Measurements from ENCODE around the gene SLC2A9.
"Not testable (repeated sequence)": the region's sequence is repeated elsewhere in the genome, so short reads cannot be mapped to it uniquely, and the experiment has no call there.

Gene SLC2A9

DNA sequence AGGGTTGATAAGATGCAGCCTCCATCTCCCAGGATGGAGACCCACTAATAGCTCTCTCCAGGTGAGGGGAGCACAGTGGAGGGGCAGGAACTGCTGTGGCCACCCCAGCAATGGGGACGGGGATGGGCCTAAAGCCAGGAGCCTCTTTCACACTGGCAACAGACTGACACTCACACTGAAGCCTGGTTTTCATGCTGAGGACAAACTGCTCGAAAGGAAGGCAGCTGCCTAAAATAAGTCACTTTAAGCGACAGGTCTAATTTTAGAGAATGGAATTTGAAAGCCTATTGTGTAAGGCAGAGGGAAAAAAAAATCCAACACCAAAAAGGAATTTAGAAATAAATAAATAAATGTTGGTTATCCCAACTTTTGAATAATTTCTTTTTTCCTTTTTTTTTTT lies 104.4 kb downstream of the SLC2A9 start:
- H3K27me3 Mint-ChIP-seq, result no peaks in the 10 kb centered on the region
- no peak for ATAC-seq (replicated peaks; ENCODE audit: extremely low read depth, poor library complexity, severe bottlenecking)
- no peaks in the 10 kb centered on the region for H3K36me3 Mint-ChIP-seq (ENCODE audit: insufficient read depth)
- DNase-seq (ENCODE audit: low spot score in 2 of 2), result no peak
- H3K4me3 Mint-ChIP-seq, result no peak overlapping the region
- no peaks in the 10 kb centered on the region for H3K4me1 Mint-ChIP-seq
- H3K27ac Mint-ChIP-seq (ENCODE audit: low read depth), result no peak overlapping the region
- H3K9me3 Mint-ChIP-seq, result no peaks in the 10 kb centered on the region

DNA sequence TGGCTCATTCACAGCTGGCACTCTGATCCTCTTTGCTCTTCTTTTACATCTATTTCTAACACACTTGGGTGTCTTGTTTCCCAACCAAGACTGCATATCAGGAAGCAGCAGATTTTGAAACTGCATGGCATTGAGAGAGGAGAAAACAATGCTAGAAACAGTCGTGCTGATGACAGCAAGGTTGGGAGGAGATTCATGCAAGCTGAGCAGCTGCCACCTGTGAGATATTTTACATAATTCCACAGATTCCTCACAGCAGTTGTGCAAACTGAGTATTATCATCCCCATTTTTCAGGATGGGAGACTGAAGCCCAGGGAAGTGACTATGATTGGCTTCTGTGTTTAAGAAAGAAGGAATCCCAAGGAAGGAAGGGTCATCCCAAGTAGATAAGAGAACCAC lies 105.0 kb downstream of the SLC2A9 start:
- no peak overlapping the region for H3K27ac Mint-ChIP-seq (ENCODE audit: low read depth)
- ATAC-seq (replicated peaks; ENCODE audit: extremely low read depth, poor library complexity, severe bottlenecking) (no peak), DNase-seq (ENCODE audit: low spot score in 2 of 2) (no peak)
- no peaks in the 10 kb centered on the region for H3K27me3 Mint-ChIP-seq
- H3K36me3 Mint-ChIP-seq (ENCODE audit: insufficient read depth), result no peaks in the 10 kb centered on the region
- no peak overlapping the region for H3K4me3 Mint-ChIP-seq
- H3K9me3 Mint-ChIP-seq, result no peaks in the 10 kb centered on the region
- no peaks in the 10 kb centered on the region for H3K4me1 Mint-ChIP-seq

DNA sequence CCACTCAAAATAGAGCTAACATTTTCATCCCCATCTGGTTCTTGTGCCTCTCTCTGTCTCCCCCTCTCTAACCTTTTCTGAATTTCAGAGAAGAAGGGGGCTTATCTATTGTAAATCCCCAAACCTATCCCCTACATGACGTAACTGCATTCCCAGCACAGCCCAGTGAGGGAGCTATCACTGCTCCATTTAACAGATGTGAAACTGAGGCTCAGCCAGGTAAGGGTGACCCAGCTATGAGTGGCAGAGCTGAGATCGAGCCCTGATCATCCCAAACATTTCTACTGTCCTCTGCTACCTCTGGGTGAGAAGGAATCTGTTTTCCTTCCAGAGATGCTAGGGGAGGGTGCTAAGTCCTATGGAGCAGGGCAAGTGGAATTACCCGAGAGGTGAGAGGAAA lies 107.5 kb downstream of the SLC2A9 start:
- H3K27ac Mint-ChIP-seq (ENCODE audit: low read depth), result no peak overlapping the region
- H3K9me3 Mint-ChIP-seq, result no peaks in the 10 kb centered on the region
- no peaks in the 10 kb centered on the region for H3K27me3 Mint-ChIP-seq
- DNase-seq (ENCODE audit: low spot score in 2 of 2) (no peak), ATAC-seq (replicated peaks; ENCODE audit: extremely low read depth, poor library complexity, severe bottlenecking) (no peak)
- H3K4me1 Mint-ChIP-seq, result no peaks in the 10 kb centered on the region
- no peaks in the 10 kb centered on the region for H3K36me3 Mint-ChIP-seq (ENCODE audit: insufficient read depth)
- H3K4me3 Mint-ChIP-seq, result no peak overlapping the region

DNA sequence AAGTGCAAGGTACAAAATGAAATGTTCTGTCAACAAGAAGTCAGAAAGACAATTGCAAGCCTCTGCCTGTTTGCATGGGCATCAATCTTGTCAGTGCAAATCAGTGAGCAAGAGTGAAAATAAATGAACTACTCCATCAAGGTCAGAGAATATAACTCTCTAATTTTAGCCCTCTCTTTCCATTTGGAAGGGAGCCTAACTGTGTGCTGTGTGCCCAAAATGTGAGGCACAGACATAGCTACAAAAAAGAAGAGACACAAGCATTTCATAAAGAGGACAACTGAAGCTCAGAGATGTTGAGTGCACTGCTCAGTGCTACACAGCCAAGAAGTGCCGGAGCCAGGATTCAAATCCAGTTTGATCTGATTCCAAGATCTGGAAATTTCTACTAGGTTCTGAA lies 114.3 kb downstream of the SLC2A9 start:
- DNase-seq (ENCODE audit: low spot score in 2 of 2), result no peak
- no peaks in the 10 kb centered on the region for H3K36me3 Mint-ChIP-seq (ENCODE audit: insufficient read depth)
- no peak overlapping the region for H3K27ac Mint-ChIP-seq (ENCODE audit: low read depth)
- H3K27me3 Mint-ChIP-seq, result peaks cover 24% of the 10 kb centered on the region
- H3K4me1 Mint-ChIP-seq, result no peaks in the 10 kb centered on the region
- no peak for ATAC-seq (replicated peaks; ENCODE audit: extremely low read depth, poor library complexity, severe bottlenecking)
- H3K4me3 Mint-ChIP-seq, result no peak overlapping the region
- H3K9me3 Mint-ChIP-seq, result no peaks in the 10 kb centered on the region

DNA sequence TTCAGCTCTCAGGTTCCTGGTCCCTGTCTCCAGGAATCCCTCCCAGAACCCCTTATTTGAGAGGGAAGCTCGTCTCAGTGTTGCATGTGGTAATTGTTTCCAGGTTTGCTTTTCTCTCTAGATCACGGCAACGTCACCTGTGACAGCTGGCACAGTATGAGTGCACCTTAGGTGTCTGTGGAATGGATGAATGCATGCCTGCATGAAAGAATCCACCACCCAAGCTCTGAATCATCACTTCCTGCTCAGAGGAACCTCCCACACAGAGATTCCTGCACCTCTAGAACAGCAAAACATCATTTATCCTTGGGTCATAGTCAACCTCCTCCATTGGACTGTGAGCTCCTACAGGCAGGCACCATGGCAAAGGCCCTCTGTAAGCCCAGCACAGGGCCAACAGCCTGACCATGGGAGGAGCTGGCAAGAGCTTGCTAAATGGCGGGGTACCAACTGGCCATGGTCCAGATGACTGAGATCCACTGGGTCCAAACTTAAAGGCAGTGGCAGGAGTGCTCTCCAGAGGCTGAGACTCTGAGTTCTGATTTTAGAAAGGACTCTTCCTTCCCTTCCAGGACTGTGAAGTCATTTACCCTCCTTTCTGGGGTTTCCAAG lies 116.2 kb downstream of the SLC2A9 start:
- no peak overlapping the region for H3K27ac Mint-ChIP-seq (ENCODE audit: low read depth)
- DNase-seq (ENCODE audit: low spot score in 2 of 2), result no peak

DNA sequence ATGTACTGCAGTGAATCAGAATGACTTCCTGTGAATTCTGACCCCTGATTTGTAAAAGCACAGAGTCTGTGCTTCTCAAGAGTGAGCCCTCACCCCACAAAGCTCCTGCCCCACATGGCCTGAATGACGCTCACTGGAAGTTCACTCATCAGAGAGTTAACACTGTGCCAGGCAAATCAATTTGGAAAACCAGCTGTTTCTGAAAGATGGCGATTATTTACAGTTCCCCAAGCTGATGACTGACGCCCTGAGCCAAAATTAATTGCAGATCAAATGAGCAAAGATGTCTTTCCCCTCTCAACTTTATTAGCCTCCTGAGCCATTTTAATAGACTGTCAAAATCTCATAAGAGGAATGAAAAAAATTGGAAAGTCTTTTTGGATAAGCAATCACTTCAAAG lies 118.0 kb downstream of the SLC2A9 start:
- no peak overlapping the region for H3K4me3 Mint-ChIP-seq
- DNase-seq (ENCODE audit: low spot score in 2 of 2) (no peak), ATAC-seq (replicated peaks; ENCODE audit: extremely low read depth, poor library complexity, severe bottlenecking) (no peak)
- H3K9me3 Mint-ChIP-seq, result no peaks in the 10 kb centered on the region
- no peak overlapping the region for H3K27ac Mint-ChIP-seq (ENCODE audit: low read depth)
- H3K27me3 Mint-ChIP-seq, result peaks cover 47% of the 10 kb centered on the region
- H3K4me1 Mint-ChIP-seq, result no peaks in the 10 kb centered on the region
- H3K36me3 Mint-ChIP-seq (ENCODE audit: insufficient read depth), result no peaks in the 10 kb centered on the region

More for the DNA sequence above, 116.2 kb downstream of the SLC2A9 start:
- Mint-ChIP-seq H3K4me3 (no peak overlapping the region), H3K36me3 (ENCODE audit: insufficient read depth) (no peaks in the 10 kb centered on the region), H3K4me1 (no peaks in the 10 kb centered on the region), H3K27me3 (peaks cover 29% of the 10 kb centered on the region), H3K9me3 (no peaks in the 10 kb centered on the region)
- no peak for ATAC-seq (replicated peaks; ENCODE audit: extremely low read depth, poor library complexity, severe bottlenecking)

DNA sequence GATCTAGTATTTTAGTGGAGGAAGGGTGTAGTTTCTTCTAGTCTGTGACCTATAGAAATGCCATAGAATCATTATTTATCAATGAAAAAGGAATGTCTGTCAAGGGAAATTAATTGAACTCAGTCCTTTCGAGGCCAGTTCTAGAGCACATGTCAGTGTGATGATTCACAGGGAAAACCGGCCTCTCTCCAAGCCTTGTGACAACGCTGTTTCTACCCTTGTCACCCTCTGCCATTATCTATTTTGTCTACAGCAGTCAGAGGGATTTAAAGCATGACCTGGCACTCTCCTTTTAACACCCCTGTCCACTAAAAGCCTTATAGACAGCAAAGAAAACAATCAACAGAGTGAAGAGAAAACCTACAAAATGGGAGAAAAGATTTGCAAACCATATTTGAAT lies 120.0 kb downstream of the SLC2A9 start:
- no peaks in the 10 kb centered on the region for H3K4me1 Mint-ChIP-seq
- ATAC-seq (replicated peaks; ENCODE audit: extremely low read depth, poor library complexity, severe bottlenecking), result no peak

DNA sequence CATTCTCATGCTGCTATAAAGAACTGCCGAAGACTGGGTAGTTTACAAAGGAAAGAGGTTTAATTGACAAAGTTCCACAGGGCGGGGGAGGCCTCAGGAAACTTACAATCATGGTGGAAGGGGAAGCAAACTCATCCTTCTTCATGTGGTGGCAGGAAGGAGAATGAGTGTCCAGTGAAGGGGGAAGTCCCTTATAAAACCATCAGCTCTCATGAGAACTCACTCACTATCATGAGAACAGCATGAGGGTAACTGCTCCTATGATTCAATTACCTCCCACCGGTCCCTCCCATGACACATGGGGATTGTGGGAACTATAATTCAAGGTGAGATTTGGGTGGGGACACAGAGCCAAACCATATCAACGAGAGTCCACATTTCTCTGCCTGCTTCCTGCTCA lies 120.7 kb downstream of the SLC2A9 start:
- ATAC-seq (replicated peaks; ENCODE audit: extremely low read depth, poor library complexity, severe bottlenecking); H3K4me3 Mint-ChIP-seq; H3K4me1 Mint-ChIP-seq; DNase-seq (ENCODE audit: low spot score in 2 of 2); H3K36me3 Mint-ChIP-seq (ENCODE audit: insufficient read depth); H3K27ac Mint-ChIP-seq (ENCODE audit: low read depth); H3K9me3 Mint-ChIP-seq: not testable (repeated sequence)
- H3K27me3 Mint-ChIP-seq, result peaks cover 54% of the 10 kb centered on the region

More for the DNA sequence above, 120.0 kb downstream of the SLC2A9 start:
- H3K4me3 Mint-ChIP-seq, result no peak overlapping the region
- H3K9me3 Mint-ChIP-seq, result no peaks in the 10 kb centered on the region
- peaks cover 54% of the 10 kb centered on the region for H3K27me3 Mint-ChIP-seq
- no peak overlapping the region for H3K27ac Mint-ChIP-seq (ENCODE audit: low read depth)
- no peaks in the 10 kb centered on the region for H3K36me3 Mint-ChIP-seq (ENCODE audit: insufficient read depth)
- no peak for DNase-seq (ENCODE audit: low spot score in 2 of 2)

DNA sequence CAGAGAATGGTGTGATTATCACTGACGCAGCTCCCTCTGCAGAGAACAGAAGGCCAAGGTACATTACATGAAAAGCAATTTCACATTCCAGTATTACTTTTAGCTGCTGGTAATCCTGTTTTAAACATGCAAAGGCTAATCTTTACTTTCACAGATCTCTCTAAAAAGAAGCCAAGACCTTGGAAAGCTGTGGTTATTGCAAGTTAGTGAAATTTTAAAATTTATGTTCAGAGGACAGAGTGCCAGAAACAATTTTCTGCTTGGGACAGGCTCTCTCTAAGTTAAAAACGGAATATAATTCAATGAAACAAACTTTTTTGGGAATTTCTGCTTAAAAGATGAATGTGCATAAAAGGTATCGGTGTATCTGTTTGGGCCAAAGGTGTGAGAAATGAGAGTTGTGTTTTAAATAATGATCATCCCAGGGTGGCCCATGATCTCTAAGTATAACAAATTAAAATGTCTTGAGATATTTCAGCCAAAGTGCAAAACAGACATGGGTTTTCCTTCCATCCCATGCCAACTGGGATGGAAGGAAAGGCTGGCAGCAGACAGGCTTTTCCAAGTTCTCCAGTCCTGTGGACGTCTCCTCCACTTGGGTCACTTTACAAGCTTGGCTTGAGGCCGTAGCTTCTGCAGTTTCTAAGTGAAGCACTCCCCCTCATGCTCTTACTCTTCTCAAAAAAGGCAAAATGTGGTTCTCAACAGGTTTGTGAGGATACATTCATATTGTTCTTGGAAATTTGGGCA lies 121.8 kb downstream of the SLC2A9 start:
- H3K27ac Mint-ChIP-seq (ENCODE audit: low read depth), result no peak overlapping the region
- H3K4me1 Mint-ChIP-seq, result no peaks in the 10 kb centered on the region
- DNase-seq (ENCODE audit: low spot score in 2 of 2) (no peak), ATAC-seq (replicated peaks; ENCODE audit: extremely low read depth, poor library complexity, severe bottlenecking) (no peak)
- no peak overlapping the region for H3K4me3 Mint-ChIP-seq
- no peaks in the 10 kb centered on the region for H3K36me3 Mint-ChIP-seq (ENCODE audit: insufficient read depth)
- no peaks in the 10 kb centered on the region for H3K9me3 Mint-ChIP-seq
- peaks cover 48% of the 10 kb centered on the region for H3K27me3 Mint-ChIP-seq

DNA sequence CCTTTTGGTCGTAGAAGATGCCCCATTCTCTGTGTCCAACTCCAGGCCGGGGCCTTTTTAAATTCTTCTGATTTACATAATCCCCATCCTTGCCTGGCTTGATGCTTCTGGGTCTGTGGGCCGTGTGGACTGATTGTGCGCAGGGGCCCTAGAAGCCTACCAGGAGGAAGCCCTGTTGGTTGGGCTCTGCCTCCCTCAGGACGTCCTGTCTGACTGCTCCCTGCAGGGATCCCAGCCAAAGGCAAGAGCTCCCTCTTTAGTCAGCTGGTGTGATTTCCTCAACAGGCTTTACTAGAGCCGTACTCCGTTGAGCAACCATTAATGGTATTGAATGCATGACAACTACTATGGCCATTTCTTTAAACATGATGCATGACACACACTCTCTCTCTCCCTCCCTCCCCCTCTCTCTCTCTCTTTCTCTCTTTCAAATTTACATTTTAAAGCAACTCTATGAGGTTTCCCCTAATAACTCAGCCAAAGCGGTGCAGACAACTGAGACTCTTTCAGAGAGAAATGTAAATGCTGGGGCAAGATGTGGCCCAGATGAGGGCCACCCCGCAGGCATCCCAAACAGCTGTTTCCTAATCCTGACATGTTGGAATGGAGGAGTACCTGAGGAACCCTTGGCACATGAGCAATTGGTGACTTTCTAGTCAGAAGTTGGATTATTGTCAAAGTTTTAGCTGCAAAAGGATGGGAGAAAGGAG lies 122.5 kb downstream of the SLC2A9 start:
- Mint-ChIP-seq H3K36me3 (ENCODE audit: insufficient read depth) (no peaks in the 10 kb centered on the region), H3K9me3 (no peaks in the 10 kb centered on the region), H3K27me3 (peaks cover 45% of the 10 kb centered on the region), H3K4me1 (no peaks in the 10 kb centered on the region), H3K4me3 (no peak overlapping the region), H3K27ac (ENCODE audit: low read depth) (no peak overlapping the region)
- ATAC-seq (replicated peaks; ENCODE audit: extremely low read depth, poor library complexity, severe bottlenecking) (no peak), DNase-seq (ENCODE audit: low spot score in 2 of 2) (no peak)

DNA sequence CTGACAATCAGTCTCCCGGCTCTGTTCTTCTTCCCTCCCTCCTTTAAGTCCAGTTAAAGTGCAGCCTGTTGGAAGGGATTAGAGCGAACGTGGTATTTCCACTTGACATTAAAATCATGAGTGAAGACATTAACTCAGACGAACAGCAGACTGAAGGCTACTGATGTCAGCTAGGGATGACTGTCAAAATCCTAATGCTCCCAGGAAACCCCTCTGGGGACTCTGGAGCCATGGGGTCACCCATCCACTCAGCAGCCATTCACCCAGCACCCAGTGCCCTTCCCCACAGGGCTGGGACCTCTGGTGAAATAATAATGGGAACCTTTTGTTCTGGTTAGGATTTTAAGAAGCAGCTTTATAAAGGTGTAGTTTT lies 126.0 kb downstream of the SLC2A9 start:
- H3K27me3 Mint-ChIP-seq, result peaks cover 38% of the 10 kb centered on the region
- H3K4me1 Mint-ChIP-seq, result no peaks in the 10 kb centered on the region
- H3K4me3 Mint-ChIP-seq, result no peak overlapping the region
- DNase-seq (ENCODE audit: low spot score in 2 of 2) (no peak), ATAC-seq (replicated peaks; ENCODE audit: extremely low read depth, poor library complexity, severe bottlenecking) (no peak)
- no peaks in the 10 kb centered on the region for H3K36me3 Mint-ChIP-seq (ENCODE audit: insufficient read depth)
- H3K9me3 Mint-ChIP-seq, result no peaks in the 10 kb centered on the region
- H3K27ac Mint-ChIP-seq (ENCODE audit: low read depth), result no peak overlapping the region

DNA sequence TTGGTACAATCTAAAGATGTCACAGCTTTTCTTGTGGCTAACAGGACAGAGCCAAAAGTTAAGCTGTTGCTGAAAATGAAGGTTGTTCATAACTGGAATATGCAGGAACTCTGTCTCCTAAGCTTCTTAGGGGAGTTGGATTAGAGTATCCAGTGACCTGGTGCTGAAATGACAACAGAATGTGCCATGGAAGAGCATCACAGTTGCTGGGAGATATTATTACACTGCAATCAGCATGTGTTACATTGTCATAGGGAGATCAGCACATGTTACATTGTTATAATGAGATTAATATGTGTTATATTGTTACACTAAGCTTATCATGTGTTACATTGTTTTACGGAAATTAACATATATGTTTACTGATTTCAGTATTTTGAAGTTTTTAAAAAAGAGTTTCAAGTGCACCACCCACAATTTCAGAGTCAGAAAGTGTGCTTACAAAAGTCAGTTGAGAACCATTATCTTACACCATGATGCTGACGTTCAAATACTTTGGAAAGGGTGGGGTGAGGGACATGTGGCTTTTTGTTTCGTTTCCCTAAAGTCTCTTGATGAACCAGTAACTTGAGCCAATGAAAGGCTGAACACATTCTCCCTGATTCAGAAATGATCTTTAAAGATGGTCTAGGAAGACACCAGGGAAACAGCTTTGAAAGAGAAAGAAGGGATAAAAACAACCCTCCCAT lies 126.5 kb downstream of the SLC2A9 start:
- Mint-ChIP-seq H3K27me3 (peaks cover 36% of the 10 kb centered on the region), H3K27ac (ENCODE audit: low read depth) (no peak overlapping the region), H3K36me3 (ENCODE audit: insufficient read depth) (no peaks in the 10 kb centered on the region), H3K4me3 (no peak overlapping the region), H3K9me3 (no peaks in the 10 kb centered on the region), H3K4me1 (no peaks in the 10 kb centered on the region)
- ATAC-seq (replicated peaks; ENCODE audit: extremely low read depth, poor library complexity, severe bottlenecking), result no peak
- no peak for DNase-seq (ENCODE audit: low spot score in 2 of 2)
